ENCODE results near the gene KDM4D. TPM values are rescaled to one million over a fixed set of nuclear protein-coding genes. Genes with fewer than 3 reads are reported as not detected.
A peak's percentile ranks its signal among the peaks of the same experiment; 100 is the strongest.
"Not testable (repeated sequence)": the region's sequence is repeated elsewhere in the genome, so short reads cannot be mapped to it uniquely, and the experiment has no call there.

Gene KDM4D
- total and polyA plus RNA-seq, 4 donors: 0.13 to 0.75 (median 0.38) TPM

DNA sequence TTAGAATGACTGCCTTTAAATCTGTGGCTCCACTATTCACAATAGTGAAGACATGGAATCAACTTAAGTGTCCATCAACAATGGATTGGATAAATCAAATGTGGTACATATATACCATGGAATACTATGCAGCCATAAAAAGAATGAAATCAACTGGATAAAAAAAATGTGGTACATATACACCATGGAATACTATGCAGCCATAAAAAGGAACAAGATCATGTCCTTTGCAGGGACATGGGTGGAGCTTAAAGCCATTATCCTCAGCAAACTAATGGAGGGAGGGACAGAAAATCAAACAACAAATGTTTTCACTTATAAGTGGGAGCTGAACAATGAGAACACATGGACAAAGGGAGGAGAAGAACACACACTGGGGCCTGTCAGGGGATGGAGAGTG is 41.4 kb upstream of the KDM4D start:
- DNase-seq; H3K4me3 ChIP-seq (ENCODE audit: low read length in 2 of 2); H3K36me3 ChIP-seq (ENCODE audit: control insufficient read depth in 1 of 2, insufficient read depth in 2 of 2, low read length in 1 of 2); H3K27me3 ChIP-seq (ENCODE audit: control insufficient read depth in 1 of 2, insufficient read depth in 2 of 2, low read length in 1 of 2); H3K27ac ChIP-seq (ENCODE audit: low read depth in 1 of 2, low read length in 2 of 2); intact Hi-C loops (cut with DNase I); ATAC-seq (ENCODE audit: low FRiP score); H3K4me1 ChIP-seq (ENCODE audit: control insufficient read depth in 1 of 2, insufficient read depth in 2 of 2, low read length in 2 of 2); H3K9me3 ChIP-seq (ENCODE audit: control insufficient read depth, low read length): not testable (repeated sequence)

DNA sequence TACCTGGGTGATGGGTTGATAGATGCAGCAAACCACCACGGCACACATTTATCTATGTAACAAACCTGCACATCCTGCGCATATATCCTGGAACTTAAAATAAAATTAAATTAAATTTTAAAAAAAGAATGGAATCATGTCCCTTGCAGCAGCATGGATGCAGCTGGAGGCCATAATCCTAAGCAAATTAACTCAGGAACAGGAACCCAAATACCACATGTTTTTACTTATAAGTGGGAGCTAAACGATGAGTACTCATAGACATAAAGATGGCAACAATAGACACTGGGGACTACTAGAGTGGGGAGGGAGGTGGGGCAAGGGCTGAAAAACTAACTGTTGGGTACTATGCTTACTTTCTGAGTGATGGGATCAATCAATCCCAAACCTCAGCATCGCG is 41.0 kb upstream of the KDM4D start:
- WGBS, 2 donors: 94 to 97% methylated on average over 5 of the region's 5 CpGs
- DNase-seq: no peak
- H3K36me3 ChIP-seq (ENCODE audit: control insufficient read depth in 1 of 2, insufficient read depth in 2 of 2, low read length in 1 of 2): no peaks in the 10 kb centered on the region
- H3K27me3 ChIP-seq (ENCODE audit: control insufficient read depth in 1 of 2, insufficient read depth in 2 of 2, low read length in 1 of 2): no peaks in the 10 kb centered on the region
- no peak for ATAC-seq (ENCODE audit: low FRiP score)
- peaks cover 0 to 2% of the 10 kb centered on the region in 2 donors for H3K4me1 ChIP-seq (ENCODE audit: control insufficient read depth in 1 of 2, insufficient read depth in 2 of 2, low read length in 2 of 2)
- H3K27ac ChIP-seq (ENCODE audit: low read depth in 1 of 2, low read length in 2 of 2): no peak overlapping the region
- H3K9me3 ChIP-seq (ENCODE audit: control insufficient read depth, low read length): no peaks in the 10 kb centered on the region
- H3K4me3 ChIP-seq (ENCODE audit: low read length in 2 of 2): no peak overlapping the region
- intact Hi-C loops (cut with DNase I): no loop called here

DNA sequence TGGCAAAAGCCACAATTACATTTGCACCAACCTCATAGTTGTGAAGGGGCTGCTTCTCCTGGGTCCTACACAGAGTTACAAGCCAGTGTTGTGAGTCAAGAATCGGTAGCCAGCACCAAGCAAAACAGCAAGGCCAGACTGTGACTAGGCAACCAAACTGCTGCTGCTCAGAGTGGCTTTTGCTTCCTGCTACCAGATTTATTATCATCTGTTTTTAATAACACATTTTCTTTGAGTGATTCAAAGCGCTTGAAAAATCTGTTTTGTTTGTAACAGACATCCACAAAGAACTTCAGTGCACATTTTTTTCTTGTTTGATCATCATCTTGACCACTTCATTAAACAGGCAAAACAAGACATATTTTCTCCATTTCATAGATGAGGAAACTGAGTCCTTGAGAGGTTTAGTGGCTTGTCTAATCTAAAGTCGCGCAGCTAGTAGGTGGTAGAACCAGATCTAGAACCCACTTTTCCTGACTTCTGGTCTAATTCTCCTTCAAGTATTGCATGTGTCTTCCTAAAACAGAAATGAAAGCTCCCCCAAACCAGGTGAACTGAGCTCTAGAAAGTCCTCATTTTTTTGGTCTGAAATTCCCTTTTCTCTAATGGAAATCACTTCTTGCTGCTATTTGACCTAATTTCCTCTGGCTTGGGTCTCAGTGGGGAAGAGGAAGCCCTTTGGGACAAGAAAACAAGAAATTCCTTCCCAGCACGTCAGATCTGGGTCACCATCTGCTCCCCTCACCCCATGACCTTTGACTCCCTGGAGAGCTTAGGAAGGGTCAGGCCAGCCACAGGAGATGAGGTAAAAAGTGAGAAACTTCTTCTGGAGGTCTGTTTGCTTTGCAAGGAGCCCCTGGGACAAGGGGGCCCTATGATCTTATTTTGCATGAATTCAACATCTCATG is 40.0 kb upstream of the KDM4D start:
- no peaks in the 10 kb centered on the region for H3K9me3 ChIP-seq (ENCODE audit: control insufficient read depth, low read length)
- 41 to 52% methylated on average over 5 of the region's 5 CpGs for WGBS, 2 donors
- no peak overlapping the region for H3K27ac ChIP-seq (ENCODE audit: low read depth in 1 of 2, low read length in 2 of 2)
- intact Hi-C loops (cut with DNase I): no loop called here
- no peaks in the 10 kb centered on the region for H3K4me1 ChIP-seq (ENCODE audit: control insufficient read depth in 1 of 2, insufficient read depth in 2 of 2, low read length in 2 of 2)
- no peaks in the 10 kb centered on the region for H3K27me3 ChIP-seq (ENCODE audit: control insufficient read depth in 1 of 2, insufficient read depth in 2 of 2, low read length in 1 of 2)
- peak; percentile 79 for ATAC-seq (ENCODE audit: low FRiP score)
- DNase-seq: peak in 1 of 2 donors; percentile 73
- H3K36me3 ChIP-seq (ENCODE audit: control insufficient read depth in 1 of 2, insufficient read depth in 2 of 2, low read length in 1 of 2): no peaks in the 10 kb centered on the region
- H3K4me3 ChIP-seq (ENCODE audit: low read length in 2 of 2): no peak overlapping the region

DNA sequence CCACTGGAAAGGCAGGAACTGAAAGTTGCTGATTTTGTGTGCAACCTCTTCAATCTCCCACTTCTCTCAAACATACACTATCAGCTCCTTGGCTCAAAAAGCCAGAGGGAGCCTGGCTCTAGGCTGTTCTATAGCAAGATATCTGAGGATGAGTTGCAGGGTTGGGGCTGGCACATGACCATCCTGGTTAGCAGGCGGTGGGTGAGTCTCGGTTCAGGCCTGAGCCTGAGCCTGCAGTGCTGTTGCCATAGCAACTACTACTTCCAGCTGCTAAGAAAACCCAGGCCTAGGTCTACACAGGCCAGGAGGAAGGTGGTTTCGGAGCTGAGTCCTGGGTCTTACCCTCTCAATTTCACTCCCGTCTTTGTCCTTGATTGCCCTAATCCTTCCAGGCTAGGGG is 39.1 kb upstream of the KDM4D start:
- intact Hi-C loops (cut with DNase I): no loop called here
- Histone ChIP-seq H3K9me3 (ENCODE audit: control insufficient read depth, low read length) (no peaks in the 10 kb centered on the region), H3K4me1 (ENCODE audit: control insufficient read depth in 1 of 2, insufficient read depth in 2 of 2, low read length in 2 of 2) (peaks cover 0 to 5% of the 10 kb centered on the region in 2 donors), H3K27ac (ENCODE audit: low read depth in 1 of 2, low read length in 2 of 2) (no peak overlapping the region), H3K4me3 (ENCODE audit: low read length in 2 of 2) (no peak overlapping the region), H3K36me3 (ENCODE audit: control insufficient read depth in 1 of 2, insufficient read depth in 2 of 2, low read length in 1 of 2) (no peaks in the 10 kb centered on the region), H3K27me3 (ENCODE audit: control insufficient read depth in 1 of 2, insufficient read depth in 2 of 2, low read length in 1 of 2) (no peaks in the 10 kb centered on the region)
- WGBS, 2 donors: 84 to 85% methylated on average over 4 of the region's 4 CpGs
- ATAC-seq (ENCODE audit: low FRiP score) (no peak), DNase-seq (no peak)

DNA sequence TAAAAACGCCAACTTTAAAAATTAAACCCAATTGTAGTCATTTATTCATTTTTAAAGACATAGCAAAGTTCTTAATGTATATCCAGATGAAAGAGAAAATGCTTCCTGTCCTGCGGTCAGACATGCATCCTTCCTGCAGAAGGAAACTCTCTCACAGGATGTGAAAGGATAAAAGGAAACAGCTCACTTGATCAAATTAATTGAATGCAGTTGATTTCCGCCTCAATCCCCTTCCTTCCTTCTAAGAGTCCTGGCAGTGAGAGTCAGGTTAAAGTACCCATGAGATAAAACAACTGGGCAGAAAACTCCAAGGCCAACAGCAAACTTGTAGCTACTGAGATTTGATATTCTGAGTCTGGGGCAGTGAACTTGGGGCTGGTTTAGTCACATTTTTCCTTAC is 38.7 kb upstream of the KDM4D start:
- H3K36me3 ChIP-seq (ENCODE audit: control insufficient read depth in 1 of 2, insufficient read depth in 2 of 2, low read length in 1 of 2): no peaks in the 10 kb centered on the region
- no peak overlapping the region for H3K4me3 ChIP-seq (ENCODE audit: low read length in 2 of 2)
- no peaks in the 10 kb centered on the region for H3K9me3 ChIP-seq (ENCODE audit: control insufficient read depth, low read length)
- no peaks in the 10 kb centered on the region for H3K27me3 ChIP-seq (ENCODE audit: control insufficient read depth in 1 of 2, insufficient read depth in 2 of 2, low read length in 1 of 2)
- no peak for ATAC-seq (ENCODE audit: low FRiP score)
- no peak for DNase-seq
- H3K27ac ChIP-seq (ENCODE audit: low read depth in 1 of 2, low read length in 2 of 2): no peak overlapping the region
- H3K4me1 ChIP-seq (ENCODE audit: control insufficient read depth in 1 of 2, insufficient read depth in 2 of 2, low read length in 2 of 2): peaks cover 0 to 5% of the 10 kb centered on the region in 2 donors
- intact Hi-C loops (cut with DNase I): no loop called here
- WGBS, 2 donors: 94% methylated on average over 3 of the region's 3 CpGs

DNA sequence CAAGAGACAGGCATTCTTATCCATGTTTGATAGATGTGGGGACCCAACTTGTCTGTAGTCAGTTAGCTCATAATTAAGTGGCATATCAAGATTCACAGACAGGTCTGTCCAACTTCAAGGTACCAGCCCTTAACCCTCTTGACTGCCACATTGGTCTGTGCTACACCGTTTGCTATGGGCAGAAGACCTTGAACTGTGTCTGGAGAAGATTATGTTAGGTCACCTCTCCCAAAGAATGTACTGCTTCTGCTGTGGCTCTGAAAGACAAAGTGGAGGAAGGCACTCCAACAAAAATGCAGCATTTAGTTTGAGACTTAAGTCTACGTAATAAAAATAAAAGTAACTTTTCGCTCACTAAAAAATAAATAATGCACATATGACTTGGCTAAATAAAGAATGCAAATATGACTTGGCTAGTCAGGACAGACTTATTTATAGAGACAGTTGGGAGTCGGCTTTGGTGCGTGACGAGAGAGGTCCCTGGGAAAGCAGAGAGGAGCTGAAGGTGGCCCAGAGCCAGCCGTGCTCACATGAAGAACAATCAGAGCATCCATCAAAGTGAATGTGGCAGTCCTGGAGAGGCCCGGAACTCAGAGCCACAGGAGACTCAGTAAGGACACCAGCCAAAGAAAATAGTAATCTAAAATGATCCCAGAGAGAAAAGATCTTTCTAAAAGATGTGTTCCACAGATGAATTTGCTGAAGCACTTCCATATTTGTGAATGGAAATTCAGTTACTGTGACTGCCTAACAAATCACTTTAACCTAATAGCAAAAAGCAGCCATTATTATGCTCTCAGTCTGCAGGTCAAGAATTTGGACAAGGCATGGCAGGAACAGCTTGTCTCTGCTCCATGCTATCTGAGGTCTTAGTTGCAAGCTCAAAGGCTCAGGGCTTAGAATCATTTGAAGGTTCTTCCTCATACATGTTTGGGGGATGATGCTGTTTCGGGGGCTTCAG is 35.1 kb upstream of the KDM4D start:
- Histone ChIP-seq H3K9me3 (ENCODE audit: control insufficient read depth, low read length) (no peaks in the 10 kb centered on the region), H3K27me3 (ENCODE audit: control insufficient read depth in 1 of 2, insufficient read depth in 2 of 2, low read length in 1 of 2) (no peaks in the 10 kb centered on the region), H3K27ac (ENCODE audit: low read depth in 1 of 2, low read length in 2 of 2) (no peak overlapping the region), H3K4me1 (ENCODE audit: control insufficient read depth in 1 of 2, insufficient read depth in 2 of 2, low read length in 2 of 2) (peaks cover 0 to 5% of the 10 kb centered on the region in 2 donors), H3K36me3 (ENCODE audit: control insufficient read depth in 1 of 2, insufficient read depth in 2 of 2, low read length in 1 of 2) (no peaks in the 10 kb centered on the region), H3K4me3 (ENCODE audit: low read length in 2 of 2) (no peak overlapping the region)
- 11 to 16% methylated on average over 9 of the region's 9 CpGs for WGBS, 2 donors
- intact Hi-C loops (cut with DNase I): no loop called here
- peak in 1 of 2 donors; percentile 80 for DNase-seq
- peak; percentile 73 for ATAC-seq (ENCODE audit: low FRiP score)

DNA sequence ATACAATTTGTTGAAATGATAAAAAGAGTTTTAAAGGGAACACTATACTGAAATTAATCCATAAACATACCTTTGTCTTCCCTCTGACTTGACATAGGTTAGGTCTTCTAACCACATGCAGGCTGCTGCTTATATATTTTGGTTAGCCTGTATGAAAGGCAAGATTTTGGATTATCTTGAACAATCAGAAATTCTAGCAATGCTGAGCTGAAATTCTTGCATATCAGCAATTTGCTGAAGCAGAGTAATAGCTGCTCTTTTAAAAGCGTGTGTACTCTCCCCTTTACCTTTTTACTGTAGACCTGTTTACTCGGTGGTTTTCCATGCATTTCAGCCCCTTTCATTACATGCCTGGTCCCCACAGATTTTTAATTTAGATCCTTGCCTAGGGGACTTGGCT is 34.2 kb upstream of the KDM4D start:
- ATAC-seq (ENCODE audit: low FRiP score): no peak
- no peak overlapping the region for H3K4me3 ChIP-seq (ENCODE audit: low read length in 2 of 2)
- H3K9me3 ChIP-seq (ENCODE audit: control insufficient read depth, low read length): no peaks in the 10 kb centered on the region
- WGBS, 2 donors: 90 to 94% methylated on average over 2 of the region's 2 CpGs
- intact Hi-C loops (cut with DNase I): no loop called here
- no peaks in the 10 kb centered on the region for H3K27me3 ChIP-seq (ENCODE audit: control insufficient read depth in 1 of 2, insufficient read depth in 2 of 2, low read length in 1 of 2)
- DNase-seq: no peak
- no peak overlapping the region for H3K27ac ChIP-seq (ENCODE audit: low read depth in 1 of 2, low read length in 2 of 2)
- no peaks in the 10 kb centered on the region for H3K36me3 ChIP-seq (ENCODE audit: control insufficient read depth in 1 of 2, insufficient read depth in 2 of 2, low read length in 1 of 2)
- peaks cover 0 to 5% of the 10 kb centered on the region in 2 donors for H3K4me1 ChIP-seq (ENCODE audit: control insufficient read depth in 1 of 2, insufficient read depth in 2 of 2, low read length in 2 of 2)

DNA sequence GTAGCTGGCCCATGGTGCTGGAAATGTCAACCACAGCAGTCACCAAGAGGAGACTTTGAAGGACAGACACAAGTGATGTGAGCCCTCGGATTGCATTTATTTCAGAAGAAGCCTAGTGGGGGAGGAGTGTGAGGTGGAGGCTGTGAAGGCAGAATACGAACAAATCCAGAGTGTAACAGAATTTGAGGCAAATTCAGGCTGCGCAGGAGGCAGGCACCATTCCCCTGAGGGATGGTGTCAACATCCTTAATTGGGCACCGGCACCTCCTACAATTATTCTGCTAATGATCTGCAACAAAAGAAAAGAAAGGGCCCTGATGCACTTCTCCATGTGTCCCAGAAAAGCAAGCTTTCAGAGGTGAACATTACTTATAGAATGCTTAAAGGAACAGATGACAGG is 32.4 kb upstream of the KDM4D start:
- 81 to 82% methylated on average over 4 of the region's 4 CpGs for WGBS, 2 donors
- no peak for ATAC-seq (ENCODE audit: low FRiP score)
- H3K9me3 ChIP-seq (ENCODE audit: control insufficient read depth, low read length): no peaks in the 10 kb centered on the region
- no peaks in the 10 kb centered on the region for H3K27me3 ChIP-seq (ENCODE audit: control insufficient read depth in 1 of 2, insufficient read depth in 2 of 2, low read length in 1 of 2)
- H3K4me1 ChIP-seq (ENCODE audit: control insufficient read depth in 1 of 2, insufficient read depth in 2 of 2, low read length in 2 of 2): peaks cover 0 to 5% of the 10 kb centered on the region in 2 donors
- no peaks in the 10 kb centered on the region for H3K36me3 ChIP-seq (ENCODE audit: control insufficient read depth in 1 of 2, insufficient read depth in 2 of 2, low read length in 1 of 2)
- intact Hi-C loops (cut with DNase I): no loop called here
- DNase-seq: no peak
- no peak overlapping the region for H3K4me3 ChIP-seq (ENCODE audit: low read length in 2 of 2)
- H3K27ac ChIP-seq (ENCODE audit: low read depth in 1 of 2, low read length in 2 of 2): no peak overlapping the region
